HepG2 (cell line): ENCODE results near the gene WDR54. TPM values are rescaled to one million over a fixed set of nuclear protein-coding genes. Genes with fewer than 3 reads are reported as not detected.
A peak's percentile ranks its signal among the peaks of the same experiment; 100 is the strongest.

Experiments used
- AGO2 ChIP-seq: fragments of 200-400 bp; formaldehyde crosslinking; optimal IDR thresholded peaks from 2 replicates; pipeline ENCODE3; 2017; ENCODE audit warnings: mild to moderate bottlenecking, low read depth, low read length, moderate library complexity
- EP300 ChIP-seq, 3 experiments: sonication (generic) in 1 of 3; formaldehyde crosslinking in 1 of 3; IDR thresholded peaks; 2 replicates each; pipeline versions ENCODE4 v1.5.1 to v1.6.1; 2011 to 2020; ENCODE audit warnings: low read depth in 2 of 3, low read length in 2 of 3, borderline replicate concordance in 1 of 3, improper control_type of control experiment in 1 of 3, mild to moderate bottlenecking in 1 of 3, missing genetic modification reagents in 1 of 3, moderate library complexity in 1 of 3
- FOXO1 ChIP-seq: sonication (generic); formaldehyde crosslinking; IDR thresholded peaks from 2 replicates; pipeline ENCODE4 v1.4.0; 2020; ENCODE audit warnings: missing genetic modification reagents
- KAT2B ChIP-seq: fragments of 150-350 bp; IDR thresholded peaks from 2 replicates; pipeline ENCODE4 v1.6.1; 2014; ENCODE audit warnings: low read depth, low read length, borderline replicate concordance
- NRL ChIP-seq: sonication (generic); formaldehyde crosslinking; IDR thresholded peaks from 2 replicates; pipeline ENCODE4 v1.5.0; 2020; ENCODE audit warnings: missing genetic modification reagents, mild to moderate bottlenecking, moderate library complexity, borderline replicate concordance
- RERE ChIP-seq: IDR thresholded peaks from 2 replicates; pipeline ENCODE4 v1.6.1; 2016; ENCODE audit warnings: low read depth, missing genetic modification reagents, missing compliant biosample characterization
- SIX1 ChIP-seq: sonication (generic); formaldehyde crosslinking; IDR thresholded peaks from 2 replicates; pipeline ENCODE4 v1.4.0; 2020; ENCODE audit warnings: missing genetic modification reagents, borderline replicate concordance
- SMARCE1 ChIP-seq: fragments of 450-650 bp; IDR thresholded peaks from 2 replicates; pipeline ENCODE4 v1.6.1; 2017; ENCODE audit warnings: borderline replicate concordance
- ZBTB38 ChIP-seq: sonication (generic); formaldehyde crosslinking; IDR thresholded peaks from 2 replicates; pipeline ENCODE4 v1.5.1; 2020; ENCODE audit warnings: mild to moderate bottlenecking, missing genetic modification reagents
- ZFP36L2 ChIP-seq: sonication (generic); formaldehyde crosslinking; IDR thresholded peaks from 2 replicates; pipeline ENCODE4 v1.4.0; 2020; ENCODE audit warnings: missing genetic modification reagents
- ZMYM2 ChIP-seq: sonication (generic); formaldehyde crosslinking; IDR thresholded peaks from 2 replicates; pipeline ENCODE4 v1.8.0; 2022; ENCODE audit warnings: mild to moderate bottlenecking, missing genetic modification reagents
- ZNF160 ChIP-seq: sonication (generic); formaldehyde crosslinking; IDR thresholded peaks from 2 replicates; pipeline ENCODE4 v1.8.0; 2022; ENCODE audit warnings: mild to moderate bottlenecking, inconsistent platforms, missing genetic modification reagents
- ZNF354B ChIP-seq: sonication (generic); formaldehyde crosslinking; IDR thresholded peaks from 2 replicates; pipeline ENCODE4 v1.8.0; 2022; ENCODE audit warnings: mild to moderate bottlenecking, missing genetic modification reagents
- ZNF761 ChIP-seq: sonication (generic); formaldehyde crosslinking; conservative IDR thresholded peaks from 2 replicates; pipeline ENCODE4 v1.4.0; 2020; ENCODE audit warnings: mild to moderate bottlenecking, missing genetic modification reagents
- polyA plus RNA-seq, 8 experiments: library from polyadenylated mRNA; depleted of rRNA in 3 of 8; stranded (reverse) in 7 of 8; unstranded in 1 of 8; fragments of >200 nt; fragmentation: Illumina TruSeq in 4 of 8; extraction: Trizol in 4 of 8; gene quantifications; 2 replicates each; pipeline versions ENCODE4 v1.2.1 to v1.2.3, GENCODE V29; 2011 to 2016; ENCODE audit warnings: low read depth in 4 of 8, missing spikeins in 1 of 8, mixed read lengths in 1 of 8; ENCODE audit not compliant: insufficient read depth in 1 of 8
- total RNA-seq, 5 experiments: library from RNA; depleted of rRNA; stranded (reverse); fragments of >200 nt; fragmentation: Illumina TruSeq; extraction: Trizol; gene quantifications; 2 replicates each; pipeline ENCODE4 v1.2.3, GENCODE V29; 2016; ENCODE audit warnings: low read depth in 1 of 5
- TF ChIP-seq, protein P1 (sequence below): sonication (generic); IDR thresholded peaks from 2 replicates; pipeline ENCODE4 v1.6.1; 2016; ENCODE audit warnings: low read depth, borderline replicate concordance
- TF ChIP-seq, protein P2 (sequence below): sonication (generic); formaldehyde crosslinking; IDR thresholded peaks from 2 replicates; pipeline ENCODE4 v1.4.0; 2020; ENCODE audit warnings: missing genetic modification reagents, borderline replicate concordance
- TF ChIP-seq, protein P3 (sequence below): sonication (generic); formaldehyde crosslinking; IDR thresholded peaks from 2 replicates; pipeline ENCODE4 v1.5.0; 2020; ENCODE audit warnings: missing genetic modification reagents, mild to moderate bottlenecking, borderline replicate concordance

WDR54 gene
- total and polyA plus RNA-seq, 2 of the 13 experiments (the other 11 are each of a cell fraction or from before 2014, with no cell fraction given) = 2.0 to 17.3 TPM

- TF ChIP-seq RERE = no peak
- TF ChIP-seq SMARCE1 = no peak
- TF ChIP-seq, protein P1, sequence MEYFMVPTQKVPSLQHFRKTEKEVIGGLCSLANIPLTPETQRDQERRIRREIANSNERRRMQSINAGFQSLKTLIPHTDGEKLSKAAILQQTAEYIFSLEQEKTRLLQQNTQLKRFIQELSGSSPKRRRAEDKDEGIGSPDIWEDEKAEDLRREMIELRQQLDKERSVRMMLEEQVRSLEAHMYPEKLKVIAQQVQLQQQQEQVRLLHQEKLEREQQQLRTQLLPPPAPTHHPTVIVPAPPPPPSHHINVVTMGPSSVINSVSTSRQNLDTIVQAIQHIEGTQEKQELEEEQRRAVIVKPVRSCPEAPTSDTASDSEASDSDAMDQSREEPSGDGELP = peak; percentile 11; the same call in 1 of the 2 replicates
- TF ChIP-seq, protein P2, sequence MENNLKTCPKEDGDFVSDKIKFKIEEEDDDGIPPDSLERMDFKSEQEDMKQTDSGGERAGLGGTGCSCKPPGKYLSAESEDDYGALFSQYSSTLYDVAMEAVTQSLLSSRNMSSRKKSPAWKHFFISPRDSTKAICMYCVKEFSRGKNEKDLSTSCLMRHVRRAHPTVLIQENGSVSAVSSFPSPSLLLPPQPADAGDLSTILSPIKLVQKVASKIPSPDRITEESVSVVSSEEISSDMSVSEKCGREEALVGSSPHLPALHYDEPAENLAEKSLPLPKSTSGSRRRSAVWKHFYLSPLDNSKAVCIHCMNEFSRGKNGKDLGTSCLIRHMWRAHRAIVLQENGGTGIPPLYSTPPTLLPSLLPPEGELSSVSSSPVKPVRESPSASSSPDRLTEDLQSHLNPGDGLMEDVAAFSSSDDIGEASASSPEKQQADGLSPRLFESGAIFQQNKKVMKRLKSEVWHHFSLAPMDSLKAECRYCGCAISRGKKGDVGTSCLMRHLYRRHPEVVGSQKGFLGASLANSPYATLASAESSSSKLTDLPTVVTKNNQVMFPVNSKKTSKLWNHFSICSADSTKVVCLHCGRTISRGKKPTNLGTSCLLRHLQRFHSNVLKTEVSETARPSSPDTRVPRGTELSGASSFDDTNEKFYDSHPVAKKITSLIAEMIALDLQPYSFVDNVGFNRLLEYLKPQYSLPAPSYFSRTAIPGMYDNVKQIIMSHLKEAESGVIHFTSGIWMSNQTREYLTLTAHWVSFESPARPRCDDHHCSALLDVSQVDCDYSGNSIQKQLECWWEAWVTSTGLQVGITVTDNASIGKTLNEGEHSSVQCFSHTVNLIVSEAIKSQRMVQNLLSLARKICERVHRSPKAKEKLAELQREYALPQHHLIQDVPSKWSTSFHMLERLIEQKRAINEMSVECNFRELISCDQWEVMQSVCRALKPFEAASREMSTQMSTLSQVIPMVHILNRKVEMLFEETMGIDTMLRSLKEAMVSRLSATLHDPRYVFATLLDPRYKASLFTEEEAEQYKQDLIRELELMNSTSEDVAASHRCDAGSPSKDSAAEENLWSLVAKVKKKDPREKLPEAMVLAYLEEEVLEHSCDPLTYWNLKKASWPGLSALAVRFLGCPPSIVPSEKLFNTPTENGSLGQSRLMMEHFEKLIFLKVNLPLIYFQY (CRISPR knock-in tag) = no peak
- TF ChIP-seq ZNF761 = no peak
- TF ChIP-seq, protein P3, sequence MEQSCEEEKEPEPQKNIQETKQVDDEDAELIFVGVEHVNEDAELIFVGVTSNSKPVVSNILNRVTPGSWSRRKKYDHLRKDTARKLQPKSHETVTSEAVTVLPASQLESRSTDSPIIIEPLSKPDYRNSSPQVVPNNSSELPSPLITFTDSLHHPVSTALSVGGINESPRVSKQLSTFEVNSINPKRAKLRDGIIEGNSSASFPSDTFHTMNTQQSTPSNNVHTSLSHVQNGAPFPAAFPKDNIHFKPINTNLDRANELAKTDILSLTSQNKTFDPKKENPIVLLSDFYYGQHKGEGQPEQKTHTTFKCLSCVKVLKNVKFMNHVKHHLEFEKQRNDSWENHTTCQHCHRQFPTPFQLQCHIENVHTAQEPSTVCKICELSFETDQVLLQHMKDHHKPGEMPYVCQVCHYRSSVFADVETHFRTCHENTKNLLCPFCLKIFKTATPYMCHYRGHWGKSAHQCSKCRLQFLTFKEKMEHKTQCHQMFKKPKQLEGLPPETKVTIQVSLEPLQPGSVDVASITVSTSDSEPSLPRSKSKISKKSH = 0 out of 2 replicates have a peak, but pooled peaks have one; percentile 26
- no peak for TF ChIP-seq ZMYM2
- TF ChIP-seq ZFP36L2 (CRISPR knock-in tag) = no peak
- no peak for TF ChIP-seq KAT2B
- 0 out of 2 replicates have a peak, but pooled peaks have one; percentile 43 for TF ChIP-seq NRL (CRISPR knock-in tag)
- peak; percentile 92 for TF ChIP-seq AGO2
- no peak for TF ChIP-seq ZNF354B (CRISPR knock-in tag)
- no peak for TF ChIP-seq FOXO1 (CRISPR knock-in tag)
- no peak for TF ChIP-seq ZNF160 (CRISPR knock-in tag)
- no peak for TF ChIP-seq SIX1
- no peak for TF ChIP-seq EP300 (IDR thresholded peaks at IDR 0.05; ENCODE audit: low read depth in 2 of 2, low read length in 2 of 2)
- no peak for TF ChIP-seq EP300 (CRISPR knock-in tag; IDR thresholded peaks at IDR 0.05; ENCODE audit: borderline replicate concordance)
- TF ChIP-seq ZBTB38 (CRISPR knock-in tag) = 0 out of 2 replicates have a peak, but pooled peaks have one; percentile 54
Observed at GRCh38 chr2:74426181-74426758, 4.7 kb downstream of the WDR54 start (continued).
